Measurements from ENCODE around the gene IZUMO1. TPM values are rescaled to one million over a fixed set of nuclear protein-coding genes. Genes with fewer than 3 reads are reported as not detected.

Gene IZUMO1
- total and polyA plus RNA-seq, 2 of the 13 experiments (the other 11 are each of a cell fraction or from before 2014, with no cell fraction given): 0.07 to 0.22 TPM

DNA sequence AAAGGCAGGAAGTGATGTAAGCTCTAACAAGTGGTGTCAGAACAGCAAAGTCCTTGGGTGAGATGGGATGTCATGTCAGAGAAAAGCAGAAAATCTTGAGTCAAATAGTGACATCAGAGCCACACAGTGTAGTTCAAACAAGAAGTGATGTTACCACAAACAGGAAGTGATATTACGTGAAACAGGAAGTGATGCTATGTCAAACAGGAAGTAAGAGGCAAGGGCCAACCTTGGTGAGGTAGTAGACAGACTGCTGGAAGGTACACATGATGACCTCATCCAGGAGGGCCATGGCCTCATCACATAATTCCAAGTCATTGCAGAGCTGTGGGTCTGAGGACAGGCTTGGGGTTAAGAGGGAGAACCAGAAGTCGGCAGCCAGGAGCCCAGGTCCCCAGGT, 20.2 kb downstream of the IZUMO1 start:
- POLR2A ChIA-PET: interaction anchor here (1.6 kb wide), 1 partner anchor 12 kb away, joined by 6 read pairs; no protein-coding TSS in a partner anchor
- H3K4me3 ChIP-seq (replicated peaks in 1 of 3; ENCODE audit: insufficient read depth in 1 of 3, low read depth in 2 of 3, low read length in 3 of 3): no peak overlapping the region
- no peak for FAIRE-seq
- TF ChIP-seq ZSCAN20 (CRISPR knock-in tag; IDR thresholded peaks at IDR 0.05; ENCODE audit: borderline replicate concordance) (no peak), ZNF382 (CRISPR knock-in tag; IDR thresholded peaks at IDR 0.05; ENCODE audit: borderline replicate concordance) (no peak), GATA4 (IDR thresholded peaks at IDR 0.05; ENCODE audit: borderline replicate concordance, low read depth) (no peak), TBX2 (CRISPR knock-in tag; IDR thresholded peaks at IDR 0.05; ENCODE audit: borderline replicate concordance) (no peak), ZNF891 (CRISPR knock-in tag; IDR thresholded peaks at IDR 0.05) (no peak), GABPB1 (CRISPR knock-in tag; IDR thresholded peaks at IDR 0.05) (peak; percentile 73), TGIF2 (CRISPR knock-in tag; IDR thresholded peaks at IDR 0.05) (no peak), SNAI1 (CRISPR knock-in tag; IDR thresholded peaks at IDR 0.05; ENCODE audit: borderline replicate concordance) (no peak), GABPA (IDR thresholded peaks at IDR 0.05; ENCODE audit: low read depth, low read length) (peak; percentile 50), GABPA (CRISPR knock-in tag; IDR thresholded peaks at IDR 0.05; ENCODE audit: low read depth) (peak; percentile 80), ATF7 (IDR thresholded peaks at IDR 0.05) (peak; percentile 83), ATF7 (CRISPR knock-in tag; IDR thresholded peaks at IDR 0.05) (no peak), ATAD3A (CRISPR knock-in tag; IDR thresholded peaks at IDR 0.05) (no peak), ZNF333 (CRISPR knock-in tag; IDR thresholded peaks at IDR 0.05; ENCODE audit: borderline replicate concordance) (no peak)
- TF ChIP-seq, protein P1, sequence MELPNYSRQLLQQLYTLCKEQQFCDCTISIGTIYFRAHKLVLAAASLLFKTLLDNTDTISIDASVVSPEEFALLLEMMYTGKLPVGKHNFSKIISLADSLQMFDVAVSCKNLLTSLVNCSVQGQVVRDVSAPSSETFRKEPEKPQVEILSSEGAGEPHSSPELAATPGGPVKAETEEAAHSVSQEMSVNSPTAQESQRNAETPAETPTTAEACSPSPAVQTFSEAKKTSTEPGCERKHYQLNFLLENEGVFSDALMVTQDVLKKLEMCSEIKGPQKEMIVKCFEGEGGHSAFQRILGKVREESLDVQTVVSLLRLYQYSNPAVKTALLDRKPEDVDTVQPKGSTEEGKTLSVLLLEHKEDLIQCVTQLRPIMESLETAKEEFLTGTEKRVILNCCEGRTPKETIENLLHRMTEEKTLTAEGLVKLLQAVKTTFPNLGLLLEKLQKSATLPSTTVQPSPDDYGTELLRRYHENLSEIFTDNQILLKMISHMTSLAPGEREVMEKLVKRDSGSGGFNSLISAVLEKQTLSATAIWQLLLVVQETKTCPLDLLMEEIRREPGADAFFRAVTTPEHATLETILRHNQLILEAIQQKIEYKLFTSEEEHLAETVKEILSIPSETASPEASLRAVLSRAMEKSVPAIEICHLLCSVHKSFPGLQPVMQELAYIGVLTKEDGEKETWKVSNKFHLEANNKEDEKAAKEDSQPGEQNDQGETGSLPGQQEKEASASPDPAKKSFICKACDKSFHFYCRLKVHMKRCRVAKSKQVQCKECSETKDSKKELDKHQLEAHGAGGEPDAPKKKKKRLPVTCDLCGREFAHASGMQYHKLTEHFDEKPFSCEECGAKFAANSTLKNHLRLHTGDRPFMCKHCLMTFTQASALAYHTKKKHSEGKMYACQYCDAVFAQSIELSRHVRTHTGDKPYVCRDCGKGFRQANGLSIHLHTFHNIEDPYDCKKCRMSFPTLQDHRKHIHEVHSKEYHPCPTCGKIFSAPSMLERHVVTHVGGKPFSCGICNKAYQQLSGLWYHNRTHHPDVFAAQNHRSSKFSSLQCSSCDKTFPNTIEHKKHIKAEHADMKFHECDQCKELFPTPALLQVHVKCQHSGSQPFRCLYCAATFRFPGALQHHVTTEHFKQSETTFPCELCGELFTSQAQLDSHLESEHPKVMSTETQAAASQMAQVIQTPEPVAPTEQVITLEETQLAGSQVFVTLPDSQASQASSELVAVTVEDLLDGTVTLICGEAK (IDR thresholded peaks at IDR 0.05): peak; percentile 39; the same call in 1 of the 2 replicates
- TF ChIP-seq, protein P1 (CRISPR knock-in tag; IDR thresholded peaks at IDR 0.05): no peak
- TF ChIP-seq, protein P2, sequence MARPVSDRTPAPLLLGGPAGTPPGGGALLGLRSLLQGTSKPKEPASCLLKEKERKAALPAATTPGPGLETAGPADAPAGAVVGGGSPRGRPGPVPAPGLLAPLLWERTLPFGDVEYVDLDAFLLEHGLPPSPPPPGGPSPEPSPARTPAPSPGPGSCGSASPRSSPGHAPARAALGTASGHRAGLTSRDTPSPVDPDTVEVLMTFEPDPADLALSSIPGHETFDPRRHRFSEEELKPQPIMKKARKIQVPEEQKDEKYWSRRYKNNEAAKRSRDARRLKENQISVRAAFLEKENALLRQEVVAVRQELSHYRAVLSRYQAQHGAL (CRISPR knock-in tag; IDR thresholded peaks at IDR 0.05; ENCODE audit: not compliant biosample characterization): no peak
- TF ChIP-seq, protein P3, sequence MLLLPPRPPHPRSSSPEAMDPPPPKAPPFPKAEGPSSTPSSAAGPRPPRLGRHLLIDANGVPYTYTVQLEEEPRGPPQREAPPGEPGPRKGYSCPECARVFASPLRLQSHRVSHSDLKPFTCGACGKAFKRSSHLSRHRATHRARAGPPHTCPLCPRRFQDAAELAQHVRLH (CRISPR knock-in tag; IDR thresholded peaks at IDR 0.05; ENCODE audit: borderline replicate concordance, low read depth): no peak

More for the DNA sequence above, 20.2 kb downstream of the IZUMO1 start:
- intact Hi-C loops (cut with micrococcal nuclease; ENCODE audit: unreplicated experiment) (no loop called here), in situ Hi-C loops (cut with HindIII; ENCODE audit: extremely low pct_ligation_motif_present, low pct_unique_long_range_greater_than_20kb) (no loop called here)
- CTCF ChIA-PET (ENCODE audit: low intra/inter-chr PET ratio, low total read pairs): no interaction called here
- H2AFZ ChIP-seq (ENCODE audit: low read length): no peak overlapping the region
- 100% methylated on average over 1 of the region's 2 CpGs for WGBS (ENCODE audit: low lambda C conversion rate)
- H3K79me2 ChIP-seq (ENCODE audit: insufficient read depth, low read length): no peaks in the 10 kb centered on the region
- no peaks in the 10 kb centered on the region for H3K36me3 ChIP-seq (replicated peaks in 1 of 2; ENCODE audit: control insufficient read depth in 1 of 2, insufficient read depth in 2 of 2, low read length in 2 of 2)
- H3K27ac ChIP-seq (ENCODE audit: extremely low read length, insufficient read depth, low read length): no peak overlapping the region
- H4K20me1 ChIP-seq (ENCODE audit: insufficient read depth, low read length): no peaks in the 10 kb centered on the region
- no TSS peak for BruUV-seq (replicated peaks)
- H3K4me2 ChIP-seq (ENCODE audit: low read depth, low read length): no peak overlapping the region
- no peak overlapping the region for H3K9ac ChIP-seq (ENCODE audit: insufficient read depth, low read depth, low read length)
- no peaks in the 10 kb centered on the region for H3K27me3 ChIP-seq (ENCODE audit: control insufficient read depth in 1 of 2, insufficient read depth in 2 of 2, low read length in 2 of 2)
- H3K4me1 ChIP-seq (ENCODE audit: insufficient read depth, low read length): peaks cover 15% of the 10 kb centered on the region
- H3K9me3 ChIP-seq (ENCODE audit: low read length): no peaks in the 10 kb centered on the region
- ATAC-seq (no peak), DNase-seq (ENCODE audit: low spot score) (no peak)

Data from HepG2 (cell line).